ENCODE data around the gene PDF. TPM values are rescaled to one million over a fixed set of nuclear protein-coding genes. Genes with fewer than 3 reads are reported as not detected.

Gene PDF
- total and polyA plus RNA-seq, 2 donors (not counting 3 experiments of a cell fraction or from before 2014, with no cell fraction given): 13.1 to 16.7 TPM

- no peak for FAIRE-seq
- no peak overlapping the region for H2AFZ ChIP-seq (ENCODE audit: low read depth, low read length)
- no peak overlapping the region for H3K4me2 ChIP-seq (ENCODE audit: insufficient read depth, low read length)
- H3K4me1 ChIP-seq (ENCODE audit: control insufficient read depth, extremely low read depth, insufficient read depth, low read length): no peaks in the 10 kb centered on the region
- no peak overlapping the region for H3K27ac ChIP-seq (ENCODE audit: insufficient read depth, low read depth, low read length)
- no peaks in the 10 kb centered on the region for H3K9me1 ChIP-seq (replicated peaks; ENCODE audit: control insufficient read depth, extremely low read depth, insufficient read depth, low read length)
- TF ChIP-seq, protein P1, sequence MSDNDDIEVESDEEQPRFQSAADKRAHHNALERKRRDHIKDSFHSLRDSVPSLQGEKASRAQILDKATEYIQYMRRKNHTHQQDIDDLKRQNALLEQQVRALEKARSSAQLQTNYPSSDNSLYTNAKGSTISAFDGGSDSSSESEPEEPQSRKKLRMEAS (IDR thresholded peaks at IDR 0.05; ENCODE audit: insufficient read depth, insufficient read length): no peak
- TF ChIP-seq MYC (IDR thresholded peaks at IDR 0.05; ENCODE audit: low read depth, low read length) (no peak), POLR2A (IDR thresholded peaks at IDR 0.05; ENCODE audit: low read depth, low read length) (no peak), FOS (IDR thresholded peaks at IDR 0.05; ENCODE audit: borderline replicate concordance, insufficient read depth, low read length) (no peak), POLR2AphosphoS5 (IDR thresholded peaks at IDR 0.05; ENCODE audit: insufficient read depth, low read depth, low read length) (no peak), GATA2 (IDR thresholded peaks at IDR 0.05; ENCODE audit: insufficient read depth, insufficient read length, low read depth, low read length) (no peak), EZH2 (IDR thresholded peaks at IDR 0.05; ENCODE audit: borderline replicate concordance, low read depth, low read length, severe bottlenecking) (no peak), JUN (IDR thresholded peaks at IDR 0.05; ENCODE audit: borderline replicate concordance, insufficient read depth, insufficient read length, low read depth) (no peak)
- TF ChIP-seq, protein P2, sequence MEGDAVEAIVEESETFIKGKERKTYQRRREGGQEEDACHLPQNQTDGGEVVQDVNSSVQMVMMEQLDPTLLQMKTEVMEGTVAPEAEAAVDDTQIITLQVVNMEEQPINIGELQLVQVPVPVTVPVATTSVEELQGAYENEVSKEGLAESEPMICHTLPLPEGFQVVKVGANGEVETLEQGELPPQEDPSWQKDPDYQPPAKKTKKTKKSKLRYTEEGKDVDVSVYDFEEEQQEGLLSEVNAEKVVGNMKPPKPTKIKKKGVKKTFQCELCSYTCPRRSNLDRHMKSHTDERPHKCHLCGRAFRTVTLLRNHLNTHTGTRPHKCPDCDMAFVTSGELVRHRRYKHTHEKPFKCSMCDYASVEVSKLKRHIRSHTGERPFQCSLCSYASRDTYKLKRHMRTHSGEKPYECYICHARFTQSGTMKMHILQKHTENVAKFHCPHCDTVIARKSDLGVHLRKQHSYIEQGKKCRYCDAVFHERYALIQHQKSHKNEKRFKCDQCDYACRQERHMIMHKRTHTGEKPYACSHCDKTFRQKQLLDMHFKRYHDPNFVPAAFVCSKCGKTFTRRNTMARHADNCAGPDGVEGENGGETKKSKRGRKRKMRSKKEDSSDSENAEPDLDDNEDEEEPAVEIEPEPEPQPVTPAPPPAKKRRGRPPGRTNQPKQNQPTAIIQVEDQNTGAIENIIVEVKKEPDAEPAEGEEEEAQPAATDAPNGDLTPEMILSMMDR (IDR thresholded peaks at IDR 0.05; ENCODE audit: extremely low read depth in 1 of 2, insufficient read depth in 1 of 2, low read depth in 1 of 2, low read length in 2 of 2): no peak
- intact Hi-C loops (cut with micrococcal nuclease) (no loop called here), dilution Hi-C loops (cut with MboI; ENCODE audit: extremely low pct_ligation_motif_present, low sequenced_read_pairs) (no loop called here)
- no peaks in the 10 kb centered on the region for H4K20me1 ChIP-seq (replicated peaks; ENCODE audit: control insufficient read depth, extremely low read depth, insufficient read depth, low read length)
- H3K27me3 ChIP-seq (ENCODE audit: control insufficient read depth in 2 of 2, insufficient read depth in 2 of 2, low read length in 2 of 2): no peaks in the 10 kb centered on the region
- H3K4me3 ChIP-seq (replicated peaks in 1 of 3; ENCODE audit: insufficient read depth in 1 of 3, low read depth in 1 of 3, low read length in 3 of 3): no peak overlapping the region
- H3K9ac ChIP-seq (replicated peaks; ENCODE audit: extremely low read depth, insufficient read depth, low read length): no peak overlapping the region
- ChIA-PET CTCF (interaction anchor here (1.6 to 2.6 kb wide), 2 partner anchors 15 to 127 kb away, joined by 3 to 12 read pairs; no protein-coding TSS in a partner anchor), POLR2A (no interaction called here)
- no peak for DNase-seq (ENCODE audit: low read depth, low spot score)
- H3K36me3 ChIP-seq (ENCODE audit: control insufficient read depth in 2 of 2, extremely low read depth in 1 of 2, insufficient read depth in 2 of 2, low read length in 2 of 2): no peaks in the 10 kb centered on the region
- no peaks in the 10 kb centered on the region for H3K9me3 ChIP-seq (replicated peaks; ENCODE audit: control insufficient read depth, insufficient read depth, low read length)
- peaks cover 19% of the 10 kb centered on the region for H3K79me2 ChIP-seq (ENCODE audit: control insufficient read depth, insufficient read depth, low read length)
- no TSS peak for BruUV-seq (replicated peaks)
These were observed 53.0 kb downstream of the PDF start for GRCh38 chr16:69277413-69277812.

Other genes starting within 250 kb of the PDF start
- 1.8 TPM in 2 replicates for gene HAS3, start 224.9 kb downstream of the PDF start, total RNA-seq
- 1.5 and 2.3 TPM in 2 replicates for gene HAS3, start 224.9 kb downstream of the PDF start, polyA plus RNA-seq
- 131 and 139 TPM in 2 replicates for gene CHTF8, start 198.0 kb downstream of the PDF start, total RNA-seq
- gene CHTF8, start 198.0 kb downstream of the PDF start, polyA plus RNA-seq: 118 and 128 TPM in 2 replicates
- 56.1 and 60.2 TPM in 2 replicates for gene UTP4, start 197.9 kb downstream of the PDF start, total RNA-seq
- 59.5 and 67.2 TPM in 2 replicates for gene UTP4, start 197.9 kb downstream of the PDF start, polyA plus RNA-seq
- gene SNTB2, start 143.4 kb downstream of the PDF start, total RNA-seq: 73.7 and 76.2 TPM in 2 replicates
- 19.4 and 24.9 TPM in 2 replicates for gene SNTB2, start 143.4 kb downstream of the PDF start, polyA plus RNA-seq
- gene VPS4A, start 19.2 kb downstream of the PDF start, total RNA-seq: 34.8 and 37.1 TPM in 2 replicates
- gene VPS4A, start 19.2 kb downstream of the PDF start, polyA plus RNA-seq: 20.9 and 22.3 TPM in 2 replicates
- gene COG8, start 9.0 kb upstream of the PDF start, total RNA-seq: 25.1 and 31.6 TPM in 2 replicates
- 29.0 and 33.2 TPM in 2 replicates for gene COG8, start 9.0 kb upstream of the PDF start, polyA plus RNA-seq
- 40.9 and 46.8 TPM in 2 replicates for gene NIP7, start 9.2 kb upstream of the PDF start, total RNA-seq
- gene NIP7, start 9.2 kb upstream of the PDF start, polyA plus RNA-seq: 8.1 and 8.8 TPM in 2 replicates
- gene TMED6, start 21.2 kb upstream of the PDF start, total RNA-seq: 0.37 and 1.2 TPM in 2 replicates
- not detected in 2 replicates for gene TMED6, start 21.2 kb upstream of the PDF start, polyA plus RNA-seq
- gene TERF2, start 55.4 kb upstream of the PDF start, total RNA-seq: 32.8 and 36.0 TPM in 2 replicates
- 11.9 and 13.9 TPM in 2 replicates for gene TERF2, start 55.4 kb upstream of the PDF start, polyA plus RNA-seq
- 169 and 176 TPM in 2 replicates for gene CYB5B, start 94.0 kb upstream of the PDF start, total RNA-seq
- gene CYB5B, start 94.0 kb upstream of the PDF start, polyA plus RNA-seq: 173 and 175 TPM in 2 replicates
- 42.0 and 49.5 TPM in 2 replicates for gene NFAT5, start 235.4 kb upstream of the PDF start, total RNA-seq
- 17.2 and 18.1 TPM in 2 replicates for gene NFAT5, start 235.4 kb upstream of the PDF start, polyA plus RNA-seq